Activated T-cell treated with anti-CD3 and anti-CD28 coated beads for 4 hours (primary cell): ENCODE measurements around the gene WARS2.

ENCODE experiments used
- DNase-seq: peaks from one replicate; pipeline ENCODE4 v3.0.0-alpha.2; 2020

WARS2 gene

DNA sequence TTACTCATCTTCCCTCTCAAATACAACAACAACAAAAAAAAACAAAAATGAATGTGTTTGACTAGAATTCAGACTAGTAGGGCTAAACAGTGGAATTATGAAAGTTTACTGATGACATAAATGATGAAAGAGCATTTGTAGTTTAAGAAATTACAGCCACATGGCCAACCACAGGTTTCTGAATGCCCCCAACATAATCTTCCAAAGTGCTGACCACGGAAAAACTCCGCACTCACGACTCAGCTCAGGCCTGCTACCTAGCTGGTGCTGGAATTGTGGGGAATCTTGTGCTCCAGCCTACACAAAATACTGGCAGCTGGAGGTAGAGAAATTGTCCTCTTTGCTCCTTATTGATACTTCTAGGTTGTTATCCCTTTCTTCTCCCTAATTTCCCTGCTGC is 128.7 kb downstream of the WARS2 start:
- no peak for DNase-seq

DNA sequence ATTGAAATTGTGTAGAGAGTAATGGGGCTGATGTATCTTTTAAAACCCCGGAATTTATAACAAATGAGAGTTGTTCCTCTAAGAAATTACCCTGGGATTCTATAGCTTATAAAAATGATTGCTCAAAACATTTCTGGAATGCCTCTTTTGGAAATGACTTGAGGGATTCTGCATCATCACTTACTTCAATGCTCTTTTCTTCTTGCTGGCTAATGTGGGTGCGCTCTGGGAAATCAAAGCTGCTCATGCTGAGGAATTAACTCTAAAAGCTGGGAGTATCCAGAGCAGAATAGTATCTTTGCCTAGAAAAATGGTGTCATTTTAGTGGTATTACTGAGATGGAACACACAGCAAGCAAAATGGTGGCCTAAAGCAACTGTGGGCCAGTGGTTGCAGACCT is 129.3 kb downstream of the WARS2 start:
- DNase-seq: no peak

- DNase-seq: no peak
These were observed 130.3 kb downstream of the WARS2 start for GRCh38 chr1:119010201-119010600.

DNA sequence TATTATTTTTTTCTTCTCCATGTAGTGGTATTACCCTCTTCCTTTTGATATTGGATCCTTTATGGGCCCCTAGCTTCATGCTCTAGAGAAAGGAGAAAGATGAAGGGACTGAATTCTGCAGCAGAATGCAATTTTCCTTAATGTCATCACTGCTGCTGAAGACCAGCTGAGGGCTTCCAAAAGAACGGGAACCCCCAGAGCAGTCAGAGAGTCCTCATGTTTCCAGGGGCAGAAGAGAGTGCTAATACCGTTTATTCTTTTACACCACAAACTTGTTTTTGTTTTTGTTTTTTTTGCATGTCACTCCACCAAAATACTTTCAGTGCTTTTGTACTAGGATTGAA is 131.2 kb downstream of the WARS2 start:
- DNase-seq: no peak

DNA sequence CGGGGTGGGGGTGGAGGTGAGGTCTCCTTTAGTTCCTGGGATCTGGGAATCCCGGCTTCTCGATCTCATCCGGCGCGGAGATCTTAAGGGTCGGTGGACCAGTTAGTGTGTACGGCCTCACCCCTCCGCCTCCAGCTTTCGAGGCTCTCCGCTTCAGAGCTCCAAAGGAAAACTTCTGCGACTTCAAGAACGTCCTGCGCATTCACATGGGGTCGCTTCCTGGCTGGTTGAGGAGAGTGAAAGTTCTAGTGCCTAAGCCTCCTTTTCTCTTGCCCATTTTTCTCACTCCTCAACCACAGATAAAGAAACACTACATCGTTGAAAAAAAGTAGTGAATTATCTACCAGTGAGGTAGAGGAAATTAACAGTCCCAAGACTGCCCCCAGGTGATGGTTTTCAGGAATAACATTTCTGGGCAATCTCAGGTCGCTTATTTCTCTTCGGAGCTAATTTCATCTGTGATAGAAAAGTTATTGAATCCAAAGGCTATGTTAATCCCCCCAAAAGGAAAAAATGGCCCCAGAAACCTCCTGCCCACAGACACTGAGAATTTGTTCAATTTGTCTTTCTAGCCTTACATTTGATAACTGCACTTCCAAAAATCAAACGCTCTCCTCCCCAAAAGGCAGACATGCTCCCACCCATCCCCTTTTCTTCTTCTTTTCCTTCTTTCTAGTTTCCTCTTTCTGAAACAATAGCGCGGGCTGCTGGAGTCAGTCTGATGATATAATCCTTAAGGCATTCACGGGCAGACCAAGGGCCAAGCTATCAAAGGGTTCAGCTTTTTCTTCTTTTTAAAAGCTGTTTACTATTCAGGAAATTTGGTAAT is 131.8 kb downstream of the WARS2 start:
- DNase-seq: no peak

GRCh38 chr1:119007670-119008482 is 132.6 kb downstream of the WARS2 start:
- no peak for DNase-seq

GRCh38 chr1:119007339-119007669 is 133.1 kb downstream of the WARS2 start:
- DNase-seq: no peak

DNA sequence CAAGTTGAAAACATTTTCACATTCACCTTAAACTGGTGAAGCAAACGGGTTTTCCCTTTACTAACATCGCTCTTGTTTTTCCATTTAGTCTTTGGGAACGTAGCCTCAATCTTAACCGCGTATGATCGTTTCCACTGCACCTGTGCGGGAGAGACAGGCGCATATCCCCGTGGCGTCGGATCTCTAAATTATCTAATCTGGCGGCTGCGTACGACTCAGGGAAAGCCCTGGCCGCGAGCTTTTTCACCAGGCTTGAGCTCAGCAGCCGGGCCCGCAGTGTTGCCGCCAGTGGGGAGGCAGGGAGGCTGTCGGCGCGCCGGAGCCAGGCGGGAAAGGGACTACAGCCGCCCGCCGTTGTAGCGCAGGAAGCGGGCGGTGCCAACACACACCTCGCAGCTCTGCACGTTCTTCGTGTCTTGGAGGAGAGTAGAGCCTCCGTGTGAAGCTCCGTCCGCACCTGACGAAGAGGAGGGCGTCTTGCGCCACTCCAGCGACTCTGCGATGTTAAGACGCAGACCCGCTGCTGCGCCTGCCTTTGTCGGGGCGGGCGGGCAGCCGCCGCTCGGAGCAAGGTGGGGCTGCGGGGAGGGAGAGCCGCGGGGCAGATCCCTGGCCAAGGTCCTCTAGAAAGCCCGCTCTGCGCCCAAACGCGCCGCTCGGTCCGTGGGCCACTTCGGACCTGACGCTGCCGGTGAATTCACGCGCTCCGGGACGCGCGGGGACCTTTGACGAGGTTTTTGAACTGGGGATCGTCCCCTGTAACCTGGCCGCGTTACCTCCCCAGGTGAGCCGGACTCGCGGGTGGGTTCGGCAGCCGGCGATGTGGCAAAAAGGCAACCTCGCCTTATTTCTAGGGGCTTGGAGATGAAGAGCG is 133.8 kb downstream of the WARS2 start:
- no peak for DNase-seq

DNA sequence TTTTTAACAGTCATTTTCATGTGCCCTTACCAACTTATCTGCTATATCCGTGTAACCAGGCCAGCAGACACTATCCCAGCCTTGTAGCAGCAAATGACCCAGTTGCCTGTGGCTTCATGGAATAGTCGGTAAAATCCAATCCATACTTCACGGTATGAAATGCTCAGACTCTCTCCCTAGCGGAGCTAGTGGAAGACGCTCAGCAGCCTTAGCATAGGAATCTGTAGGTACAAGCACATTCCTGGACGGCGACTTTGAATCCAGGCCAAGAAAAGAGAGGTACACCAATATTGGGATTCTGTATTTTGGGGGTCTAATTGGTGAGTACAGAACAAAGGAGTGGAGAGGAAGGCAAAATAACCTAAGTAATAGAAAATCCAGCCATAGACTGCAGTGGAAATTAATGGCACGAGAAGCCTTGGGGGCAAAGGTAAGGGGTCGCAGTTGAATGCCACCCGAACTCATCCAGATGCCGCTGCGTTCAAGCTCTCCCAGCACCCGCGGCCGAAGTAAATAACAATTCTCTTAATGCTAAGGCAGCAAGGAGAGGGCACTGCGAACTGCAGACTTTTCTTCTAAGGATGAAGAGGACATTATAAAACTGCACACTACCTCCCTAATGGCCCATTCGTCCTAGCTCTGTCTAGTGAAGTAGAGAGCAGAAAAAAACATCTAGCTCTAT is 134.6 kb downstream of the WARS2 start:
- DNase-seq: no peak

- no peak for DNase-seq
These were observed 135.7 kb downstream of the WARS2 start for GRCh38 chr1:119004781-119005180.

DNA sequence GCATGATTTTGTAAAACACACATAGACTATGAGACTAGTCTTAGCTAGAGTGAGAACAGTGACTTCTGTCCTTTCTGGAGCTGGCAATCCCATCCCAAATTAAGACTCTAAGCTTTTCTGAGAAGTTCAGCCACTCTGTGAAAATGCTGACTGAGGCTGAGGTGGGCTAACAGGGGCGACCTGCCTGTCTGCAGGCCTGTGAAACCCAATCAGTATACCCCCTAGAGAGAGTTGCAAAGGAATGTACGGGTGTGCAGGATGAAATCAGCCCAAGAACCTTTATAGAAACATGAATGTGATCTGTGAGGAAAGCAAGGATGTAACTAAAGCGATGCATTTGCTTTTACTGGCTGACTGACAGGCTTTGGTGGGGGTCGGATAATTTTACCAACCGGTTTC is 136.3 kb downstream of the WARS2 start:
- no peak for DNase-seq

GRCh38 chr1:119003413-119004128 is 136.9 kb downstream of the WARS2 start:
- no peak for DNase-seq

DNA sequence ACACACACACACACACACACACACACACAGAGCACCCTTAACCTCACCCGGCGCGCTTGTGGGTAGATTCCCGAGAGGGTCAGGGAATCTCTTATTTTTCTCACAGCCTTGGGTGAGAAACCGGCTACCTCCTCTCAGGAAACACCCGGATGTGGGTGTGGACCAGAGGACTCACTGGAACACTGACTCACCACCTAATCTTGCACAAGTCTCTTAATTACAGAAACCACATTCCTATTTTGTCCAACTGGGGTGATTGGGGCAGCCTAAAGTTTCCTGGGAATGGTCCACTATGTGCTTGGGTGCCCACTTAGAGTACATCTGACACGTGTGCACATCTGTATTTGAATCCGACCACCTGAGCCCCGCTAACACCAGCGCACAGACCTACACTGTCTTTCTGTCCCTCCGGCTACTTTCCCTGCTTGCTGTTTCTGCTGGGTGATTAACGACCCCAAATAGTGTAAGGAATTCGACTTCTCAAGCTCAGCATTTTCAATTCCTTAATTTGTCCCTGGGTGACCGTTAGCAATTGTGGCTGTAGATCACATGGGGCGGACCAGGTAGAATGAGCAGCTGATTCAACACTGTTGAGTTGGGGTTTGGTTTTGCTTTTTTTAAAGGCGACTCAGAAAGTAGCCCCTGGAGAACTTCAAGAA is 138.3 kb downstream of the WARS2 start:
- no peak for DNase-seq

- DNase-seq: no peak
These were observed 139.0 kb downstream of the WARS2 start for GRCh38 chr1:119001181-119002027.

GRCh38 chr1:119000371-119001180 is 139.9 kb downstream of the WARS2 start:
- DNase-seq: no peak

GRCh38 chr1:118999348-119000071 is 140.9 kb downstream of the WARS2 start:
- no peak for DNase-seq

DNA sequence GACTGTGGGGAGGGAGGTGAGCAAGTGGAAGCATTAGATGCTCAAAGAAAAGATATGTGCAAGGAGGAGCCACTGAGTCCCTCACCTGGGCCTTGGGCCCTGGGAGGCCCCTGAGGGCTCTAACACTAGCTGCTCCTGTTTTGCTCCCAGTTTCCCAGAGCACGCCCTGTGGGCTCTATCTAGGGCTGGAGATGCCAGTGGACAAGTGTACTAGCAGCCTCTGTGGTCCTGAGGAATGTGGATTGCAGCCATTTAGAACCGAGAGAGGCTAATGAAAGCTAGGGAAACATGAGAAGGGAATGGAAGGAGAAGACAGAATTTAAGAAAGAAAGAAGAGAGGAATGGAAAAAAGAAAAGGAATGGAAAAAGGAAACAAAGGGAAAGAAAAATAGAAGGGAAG is 142.3 kb downstream of the WARS2 start:
- DNase-seq: no peak

- DNase-seq: no peak
These were observed 143.2 kb downstream of the WARS2 start for GRCh38 chr1:118997225-118997624.
